GM19468 (cell line): ENCODE measurements around the gene NXPE4.

Source experiments
- ATAC-seq: cut with Tn5 transposase; IDR thresholded peaks from one replicate; pipeline ENCODE4 v1.9.1; 2021; ENCODE audit warnings: mild to moderate bottlenecking, moderate library complexity, moderate number of reproducible peaks; ENCODE audit not compliant: unreplicated experiment; ENCODE audit errors: extremely low read depth

Gene NXPE4

DNA sequence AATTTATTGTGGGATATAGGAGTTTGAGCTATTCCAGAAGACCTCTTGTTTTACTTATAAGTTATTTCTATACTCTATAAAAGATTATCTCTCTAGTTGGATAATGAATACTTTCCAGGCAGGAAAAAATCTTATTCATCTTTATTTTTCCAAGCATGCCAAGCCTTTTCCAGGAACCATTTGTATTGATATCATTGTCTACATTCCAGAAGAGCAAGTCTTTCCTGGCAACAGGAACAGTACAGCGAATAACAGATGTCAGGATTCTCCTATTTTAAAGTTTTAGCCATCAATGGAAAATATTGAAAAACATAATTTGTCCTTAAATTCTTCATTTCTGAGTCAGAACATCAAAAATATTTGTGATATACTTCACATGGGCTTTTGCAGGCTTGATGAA lies 30.8 kb downstream of the NXPE4 start:
- no peak for ATAC-seq

- no peak for ATAC-seq
These were observed 32.5 kb downstream of the NXPE4 start for GRCh38 chr11:114563077-114563476.

GRCh38 chr11:114562166-114562916 lies 33.2 kb downstream of the NXPE4 start:
- no peak for ATAC-seq

DNA sequence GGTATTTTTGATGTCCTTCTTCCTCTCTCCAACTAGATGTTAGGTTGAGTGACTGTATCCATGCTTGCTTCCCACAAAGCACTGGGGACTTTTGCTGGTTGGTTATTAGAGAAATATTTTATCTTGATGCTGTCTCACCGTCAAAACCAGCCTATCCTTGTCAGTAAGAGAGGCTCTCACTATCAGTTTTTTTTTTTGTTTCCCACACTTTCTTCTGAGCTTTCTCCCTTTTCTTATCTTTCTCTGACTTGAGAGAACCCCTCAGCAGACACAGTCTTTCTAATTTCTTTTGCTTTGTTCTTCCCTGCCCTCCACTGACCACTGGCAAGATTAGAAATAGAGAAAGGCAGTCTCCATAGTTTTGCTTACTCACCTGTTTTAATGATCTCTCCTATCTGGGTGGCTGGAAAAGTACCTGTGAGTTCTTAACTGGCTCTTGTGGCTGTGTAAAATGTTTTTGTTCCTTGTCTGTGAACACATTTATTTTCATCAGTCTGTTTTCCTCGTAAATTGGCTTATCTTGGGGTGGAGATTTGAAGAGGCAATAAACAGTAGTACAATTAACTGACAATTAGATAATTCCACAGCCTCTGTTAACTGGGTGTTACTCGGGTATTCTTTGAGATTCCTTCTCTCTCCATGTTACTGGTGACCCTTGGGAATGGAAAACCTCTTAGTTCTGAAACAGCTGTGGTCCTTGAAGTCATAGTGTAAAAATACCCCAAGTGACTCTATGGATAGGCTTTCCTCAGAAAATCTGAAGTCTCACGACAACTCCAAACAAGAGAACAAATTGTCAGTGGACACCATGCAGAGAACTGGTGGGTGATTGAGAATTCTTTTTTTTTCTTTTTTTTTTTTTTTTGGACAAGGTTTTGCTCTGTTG lies 35.9 kb downstream of the NXPE4 start, which contains the start of gene NXPE1:
Gene NXPE1, minus strand, starts transcription at position 457 of the 886 bp plus-strand sequence. CDS start 8,680 bp downstream, outside the sequence.
- no peak for ATAC-seq

GRCh38 chr11:114556135-114556534 lies 39.5 kb downstream of the NXPE4 start:
- no peak for ATAC-seq

DNA sequence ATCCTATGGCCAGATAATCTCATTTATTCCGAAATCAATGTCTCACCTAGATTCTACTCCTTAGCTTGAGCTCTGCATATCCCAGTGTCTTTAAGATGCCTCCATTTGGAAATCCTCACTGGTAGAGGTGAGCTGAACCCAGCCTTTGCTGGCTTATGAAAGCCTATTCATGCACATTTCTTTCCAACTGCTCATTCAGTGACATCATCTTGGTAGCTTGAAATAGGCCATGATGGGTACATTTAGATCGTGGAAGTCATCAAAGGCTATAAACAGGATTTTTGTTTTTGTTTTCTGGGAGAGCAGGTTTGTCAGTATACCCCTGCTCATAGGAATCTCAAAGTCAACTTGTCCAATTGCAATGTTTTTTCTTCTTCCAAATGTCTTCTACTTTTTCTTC lies 41.9 kb downstream of the NXPE4 start:
- no peak for ATAC-seq

DNA sequence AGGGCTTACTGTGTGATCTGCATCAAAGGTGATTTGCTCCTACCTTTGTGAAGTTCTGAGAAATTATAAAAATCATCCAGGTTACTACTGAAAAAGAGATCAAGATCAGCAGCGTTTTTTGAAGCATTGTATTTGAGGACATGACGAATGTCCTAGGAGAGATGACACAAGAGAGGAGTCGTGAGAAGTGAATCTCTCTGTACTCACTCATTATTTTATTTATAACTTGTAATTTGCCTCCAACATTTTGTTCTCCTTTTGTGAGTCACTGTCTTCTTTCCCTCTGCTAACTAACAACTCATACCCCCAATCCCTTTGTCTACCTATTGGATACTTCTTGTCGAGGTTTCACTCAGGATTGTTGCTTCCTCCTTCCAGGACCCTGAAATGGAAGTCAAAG lies 44.5 kb downstream of the NXPE4 start:
- no peak for ATAC-seq

DNA sequence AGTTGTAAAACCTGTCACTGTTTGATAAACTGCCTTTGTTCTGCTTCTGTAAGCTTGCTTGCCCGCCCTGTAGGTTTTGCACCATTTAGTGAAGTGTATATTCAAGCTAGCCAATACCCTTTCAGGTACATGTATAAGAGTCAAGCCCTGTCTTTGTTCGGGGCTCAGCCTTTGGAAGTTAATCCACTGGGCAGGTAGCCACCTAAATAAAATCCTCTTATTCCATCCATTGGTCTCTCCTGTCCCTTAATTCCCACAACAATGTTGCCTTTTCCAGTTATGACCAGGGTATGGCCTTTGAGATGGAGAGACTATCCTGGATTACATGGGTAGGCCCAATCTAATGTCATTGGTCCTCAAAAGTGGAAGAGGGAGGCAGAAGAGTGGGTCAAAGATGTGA lies 69.9 kb downstream of the NXPE4 start:
- no peak for ATAC-seq

GRCh38 chr11:114524122-114524521 lies 71.5 kb downstream of the NXPE4 start:
- no peak for ATAC-seq

GRCh38 chr11:114522818-114523217 lies 72.8 kb downstream of the NXPE4 start:
- ATAC-seq: no peak
